ENCODE measurements around the gene SEMA3E.

- no peak for TF ChIP-seq CTCF (IDR thresholded peaks at IDR 0.05; ENCODE audit: low read length)
- no peak for TF ChIP-seq EZH2 (IDR thresholded peaks at IDR 0.05; ENCODE audit: borderline replicate concordance, low read length)
Measured at GRCh38 chr7:83610649-83611304, 38.2 kb downstream of the SEMA3E start.

Measured in OCI-LY1 (cell line).